IMR-90 (cell line): ENCODE data around the gene ARHGAP10.

Experiments used
- CEBPB ChIP-seq: IDR thresholded peaks from 2 replicates; pipeline ENCODE4 v1.6.1; 2012; ENCODE audit warnings: low read depth, low read length, improper control_type of control experiment
- CHD1 ChIP-seq: IDR thresholded peaks from 2 replicates; pipeline ENCODE4 v1.6.1; 2012; ENCODE audit warnings: low read depth, low read length, improper control_type of control experiment
- CTCF ChIP-seq: conservative IDR thresholded peaks from 2 replicates; pipeline ENCODE4 v1.5.1; 2012; ENCODE audit warnings: mild to moderate bottlenecking, low read depth, low read length, improper control_type of control experiment
- FOS ChIP-seq: fragments of 150-350 bp; IDR thresholded peaks from 2 replicates; pipeline ENCODE4 v1.6.1; 2016; ENCODE audit warnings: low read depth, low read length
- MAZ ChIP-seq: IDR thresholded peaks from 2 replicates; pipeline ENCODE4 v1.6.1; 2012; ENCODE audit warnings: low read depth, mild to moderate bottlenecking, low read length, improper control_type of control experiment, moderate library complexity, borderline replicate concordance
- MXI1 ChIP-seq: IDR thresholded peaks from 2 replicates; pipeline ENCODE4 v1.6.1; 2012; ENCODE audit warnings: low read depth, mild to moderate bottlenecking, low read length, moderate library complexity, borderline replicate concordance
- NFE2L2 ChIP-seq: fragments of 150-350 bp; IDR thresholded peaks from 2 replicates; pipeline ENCODE4 v1.6.1; 2016; ENCODE audit warnings: low read depth, mild to moderate bottlenecking, low read length
- POLR2A ChIP-seq: IDR thresholded peaks from 2 replicates; pipeline ENCODE4 v1.6.1; 2012; ENCODE audit warnings: mild to moderate bottlenecking, low read depth, low read length
- RAD21 ChIP-seq: IDR thresholded peaks from 2 replicates; pipeline ENCODE4 v1.6.1; 2012; ENCODE audit warnings: low read length, improper control_type of control experiment
- RCOR1 ChIP-seq: IDR thresholded peaks from 2 replicates; pipeline ENCODE4 v1.6.1; 2012; ENCODE audit warnings: mild to moderate bottlenecking, low read length, improper control_type of control experiment; ENCODE audit not compliant: insufficient replicate concordance
- RFX5 ChIP-seq: IDR thresholded peaks from 2 replicates; pipeline ENCODE4 v1.8.0; 2012; ENCODE audit warnings: low read depth, mild to moderate bottlenecking, low read length, moderate library complexity
- SMC3 ChIP-seq: fragments of 150-350 bp; IDR thresholded peaks from 2 replicates; pipeline ENCODE4 v1.6.1; 2016; ENCODE audit warnings: low read depth, mild to moderate bottlenecking, antibody characterized with exemption, low read length, moderate library complexity
- USF2 ChIP-seq: fragments of 150-350 bp; IDR thresholded peaks from 2 replicates; pipeline ENCODE4 v1.6.1; 2017; ENCODE audit warnings: mild to moderate bottlenecking, antibody characterized with exemption, low read length, low read depth

- TF ChIP-seq CEBPB (no peak), CTCF (no peak), SMC3 (no peak), FOS (no peak), CHD1 (no peak), RFX5 (no peak), USF2 (no peak), POLR2A (no peak), MXI1 (no peak), RAD21 (no peak), RCOR1 (no peak), MAZ (no peak), NFE2L2 (no peak)
These were observed 326.3 kb downstream of the ARHGAP10 start for GRCh38 chr4:148057984-148058859.
